ENCODE measurements around the gene KCNC3. TPM values are rescaled to one million over a fixed set of nuclear protein-coding genes. Genes with fewer than 3 reads are reported as not detected.

The KCNC3 gene
- polyA plus RNA-seq, 1 donor from 2014 or later, result 0.97 TPM

DNA sequence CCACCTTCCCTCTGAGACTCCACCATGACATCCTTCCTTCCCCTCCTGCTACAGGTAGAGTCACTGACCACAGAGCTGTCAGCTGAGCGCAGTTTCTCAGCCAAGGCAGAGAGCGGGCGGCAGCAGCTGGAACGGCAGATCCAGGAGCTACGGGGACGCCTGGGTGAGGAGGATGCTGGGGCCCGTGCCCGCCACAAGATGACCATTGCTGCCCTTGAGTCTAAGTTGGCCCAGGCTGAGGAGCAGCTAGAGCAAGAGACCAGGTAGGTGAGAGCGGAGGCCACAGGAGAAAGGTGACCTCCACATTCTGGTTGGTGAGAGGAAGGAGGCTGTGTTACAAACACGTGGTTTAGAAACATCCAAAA, 27.6 kb downstream of the KCNC3 start:
- Histone ChIP-seq H3K27ac (ENCODE audit: low read length) (no peak overlapping the region), H3K9me2 (ENCODE audit: insufficient read depth, low read length) (no peaks in the 10 kb centered on the region)
- TF ChIP-seq TAF1 (IDR thresholded peaks at IDR 0.05; ENCODE audit: low read depth), result no peak

DNA sequence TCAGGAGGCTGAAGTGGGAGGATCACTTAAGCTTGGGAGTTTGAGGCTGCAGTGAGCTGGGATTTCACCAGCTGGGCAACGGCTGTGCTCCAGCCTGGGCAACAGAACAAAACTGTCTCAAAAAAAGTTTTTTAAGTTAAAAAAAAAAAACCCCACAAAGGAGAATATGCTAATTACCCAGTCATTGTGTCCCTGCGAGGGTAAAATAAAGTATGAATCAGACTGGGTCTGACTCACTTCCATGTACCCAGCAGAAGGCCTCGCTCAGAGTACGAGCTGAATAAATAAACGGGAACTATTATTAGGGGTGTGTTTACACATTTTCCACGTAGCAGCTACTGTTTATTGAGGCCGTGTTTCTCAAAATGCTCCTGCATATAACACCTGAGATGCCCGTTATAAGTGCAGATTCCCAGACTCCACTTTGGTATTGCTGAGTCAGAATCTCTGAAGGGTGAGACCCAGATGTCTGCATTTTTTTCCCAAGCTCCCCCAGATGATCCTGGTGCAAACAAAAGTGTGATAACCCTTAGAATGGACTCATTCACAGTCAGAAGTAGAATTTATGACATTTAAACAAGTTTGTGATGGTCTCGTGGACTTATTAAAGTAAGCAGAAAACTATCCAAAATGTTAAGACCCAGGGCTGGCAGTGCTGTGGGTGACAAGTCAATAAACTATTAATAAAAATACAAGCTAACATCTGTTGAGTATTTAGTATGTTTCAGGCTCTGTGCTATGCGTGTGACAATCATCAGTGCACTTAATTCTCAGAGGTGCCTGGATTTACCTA, 28.2 kb downstream of the KCNC3 start:
- Histone ChIP-seq H3K36me3 (ENCODE audit: insufficient read depth, low read length) (no peaks in the 10 kb centered on the region), H3K4me3 (ENCODE audit: low read length) (no peak overlapping the region), H3F3A (ENCODE audit: insufficient read depth, low read length, poor library complexity, severe bottlenecking) (no peaks in the 10 kb centered on the region), H3K9me2 (ENCODE audit: insufficient read depth, low read length) (no peaks in the 10 kb centered on the region), H3K27ac (ENCODE audit: low read length) (no peak overlapping the region), H3K9ac (ENCODE audit: low read length) (no peak overlapping the region), H3K9me3 (ENCODE audit: low read length) (no peaks in the 10 kb centered on the region), H3K4me2 (ENCODE audit: low read length) (no peak overlapping the region), H2AFZ (ENCODE audit: low read depth, low read length) (no peak overlapping the region), H3K79me2 (replicated peaks; ENCODE audit: insufficient read depth, low read length) (no peaks in the 10 kb centered on the region), H3K27me3 (ENCODE audit: insufficient read depth, low read depth, low read length) (no peaks in the 10 kb centered on the region), H4K20me1 (ENCODE audit: insufficient read depth) (no peaks in the 10 kb centered on the region)
- no peak for TF ChIP-seq RAD21 (conservative IDR thresholded peaks at IDR 0.05)
- TF ChIP-seq, protein P1, sequence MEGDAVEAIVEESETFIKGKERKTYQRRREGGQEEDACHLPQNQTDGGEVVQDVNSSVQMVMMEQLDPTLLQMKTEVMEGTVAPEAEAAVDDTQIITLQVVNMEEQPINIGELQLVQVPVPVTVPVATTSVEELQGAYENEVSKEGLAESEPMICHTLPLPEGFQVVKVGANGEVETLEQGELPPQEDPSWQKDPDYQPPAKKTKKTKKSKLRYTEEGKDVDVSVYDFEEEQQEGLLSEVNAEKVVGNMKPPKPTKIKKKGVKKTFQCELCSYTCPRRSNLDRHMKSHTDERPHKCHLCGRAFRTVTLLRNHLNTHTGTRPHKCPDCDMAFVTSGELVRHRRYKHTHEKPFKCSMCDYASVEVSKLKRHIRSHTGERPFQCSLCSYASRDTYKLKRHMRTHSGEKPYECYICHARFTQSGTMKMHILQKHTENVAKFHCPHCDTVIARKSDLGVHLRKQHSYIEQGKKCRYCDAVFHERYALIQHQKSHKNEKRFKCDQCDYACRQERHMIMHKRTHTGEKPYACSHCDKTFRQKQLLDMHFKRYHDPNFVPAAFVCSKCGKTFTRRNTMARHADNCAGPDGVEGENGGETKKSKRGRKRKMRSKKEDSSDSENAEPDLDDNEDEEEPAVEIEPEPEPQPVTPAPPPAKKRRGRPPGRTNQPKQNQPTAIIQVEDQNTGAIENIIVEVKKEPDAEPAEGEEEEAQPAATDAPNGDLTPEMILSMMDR (IDR thresholded peaks at IDR 0.05; ENCODE audit: poor library complexity, severe bottlenecking), result no peak
- TF ChIP-seq EZH2 (IDR thresholded peaks at IDR 0.05; ENCODE audit: borderline replicate concordance, insufficient read depth, low read length, poor library complexity, severe bottlenecking), result no peak
- no peak for TF ChIP-seq SMC3 (conservative IDR thresholded peaks at IDR 0.05; ENCODE audit: poor library complexity)
- TF ChIP-seq POLR2AphosphoS5 (IDR thresholded peaks at IDR 0.05), result no peak
- no peak for TF ChIP-seq EP300 (conservative IDR thresholded peaks at IDR 0.05; ENCODE audit: poor library complexity, severe bottlenecking)
- TF ChIP-seq, protein P2, sequence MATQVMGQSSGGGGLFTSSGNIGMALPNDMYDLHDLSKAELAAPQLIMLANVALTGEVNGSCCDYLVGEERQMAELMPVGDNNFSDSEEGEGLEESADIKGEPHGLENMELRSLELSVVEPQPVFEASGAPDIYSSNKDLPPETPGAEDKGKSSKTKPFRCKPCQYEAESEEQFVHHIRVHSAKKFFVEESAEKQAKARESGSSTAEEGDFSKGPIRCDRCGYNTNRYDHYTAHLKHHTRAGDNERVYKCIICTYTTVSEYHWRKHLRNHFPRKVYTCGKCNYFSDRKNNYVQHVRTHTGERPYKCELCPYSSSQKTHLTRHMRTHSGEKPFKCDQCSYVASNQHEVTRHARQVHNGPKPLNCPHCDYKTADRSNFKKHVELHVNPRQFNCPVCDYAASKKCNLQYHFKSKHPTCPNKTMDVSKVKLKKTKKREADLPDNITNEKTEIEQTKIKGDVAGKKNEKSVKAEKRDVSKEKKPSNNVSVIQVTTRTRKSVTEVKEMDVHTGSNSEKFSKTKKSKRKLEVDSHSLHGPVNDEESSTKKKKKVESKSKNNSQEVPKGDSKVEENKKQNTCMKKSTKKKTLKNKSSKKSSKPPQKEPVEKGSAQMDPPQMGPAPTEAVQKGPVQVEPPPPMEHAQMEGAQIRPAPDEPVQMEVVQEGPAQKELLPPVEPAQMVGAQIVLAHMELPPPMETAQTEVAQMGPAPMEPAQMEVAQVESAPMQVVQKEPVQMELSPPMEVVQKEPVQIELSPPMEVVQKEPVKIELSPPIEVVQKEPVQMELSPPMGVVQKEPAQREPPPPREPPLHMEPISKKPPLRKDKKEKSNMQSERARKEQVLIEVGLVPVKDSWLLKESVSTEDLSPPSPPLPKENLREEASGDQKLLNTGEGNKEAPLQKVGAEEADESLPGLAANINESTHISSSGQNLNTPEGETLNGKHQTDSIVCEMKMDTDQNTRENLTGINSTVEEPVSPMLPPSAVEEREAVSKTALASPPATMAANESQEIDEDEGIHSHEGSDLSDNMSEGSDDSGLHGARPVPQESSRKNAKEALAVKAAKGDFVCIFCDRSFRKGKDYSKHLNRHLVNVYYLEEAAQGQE (IDR thresholded peaks at IDR 0.05; ENCODE audit: borderline replicate concordance), result no peak
- no peak for TF ChIP-seq MXI1 (conservative IDR thresholded peaks at IDR 0.05; ENCODE audit: poor library complexity, severe bottlenecking)
- TF ChIP-seq TAF1 (IDR thresholded peaks at IDR 0.05; ENCODE audit: low read depth), result no peak

More for the DNA sequence above, 27.6 kb downstream of the KCNC3 start:
- H2AFZ ChIP-seq (ENCODE audit: low read depth, low read length), result no peak overlapping the region
- H3K4me2 ChIP-seq (ENCODE audit: low read length), result no peak overlapping the region
- no peaks in the 10 kb centered on the region for H3K79me2 ChIP-seq (replicated peaks; ENCODE audit: insufficient read depth, low read length)
- H3K9me3 ChIP-seq (ENCODE audit: low read length), result no peaks in the 10 kb centered on the region
- no peaks in the 10 kb centered on the region for H3K36me3 ChIP-seq (ENCODE audit: insufficient read depth, low read length)
- no peaks in the 10 kb centered on the region for H3F3A ChIP-seq (ENCODE audit: insufficient read depth, low read length, poor library complexity, severe bottlenecking)
- no peaks in the 10 kb centered on the region for H4K20me1 ChIP-seq (ENCODE audit: insufficient read depth)
- no peak overlapping the region for H3K9ac ChIP-seq (ENCODE audit: low read length)
- H3K4me3 ChIP-seq (ENCODE audit: low read length), result no peak overlapping the region
- no peaks in the 10 kb centered on the region for H3K27me3 ChIP-seq (ENCODE audit: insufficient read depth, low read depth, low read length)
